GM18951 (cell line): ENCODE data around the gene VWF.
"Not testable (repeated sequence)": the region's sequence is repeated elsewhere in the genome, so short reads cannot be mapped to it uniquely, and the experiment has no call there.

ENCODE experiments used
- POLR2A ChIP-seq: IDR thresholded peaks from 4 replicates; pipeline ENCODE4 v1.6.1; 2011; ENCODE audit warnings: mild to moderate bottlenecking; ENCODE audit not compliant: insufficient read length, insufficient read depth; ENCODE audit errors: extremely low read depth
- in situ Hi-C: fragments of 300-500 bp; cut with MboI; formaldehyde crosslinking; loops from one replicate; pipeline ENCODE4 v1.12.0; 2022; ENCODE audit warnings: low sequenced_read_pairs, mixed read lengths, inconsistent platforms; ENCODE audit not compliant: unreplicated experiment

The VWF gene

GRCh38 chr12:6158749-6159148 lies 34.3 kb upstream of the VWF start:
- in situ Hi-C loops = no loop called here
- no peak for TF ChIP-seq POLR2A

- TF ChIP-seq POLR2A = no peak
- in situ Hi-C loops = no loop called here
Measured at GRCh38 chr12:6158255-6158654, 33.8 kb upstream of the VWF start.

GRCh38 chr12:6157482-6157881 lies 33.0 kb upstream of the VWF start:
- TF ChIP-seq POLR2A = no peak
- in situ Hi-C loops = no loop called here

- in situ Hi-C loops = no loop called here
- no peak for TF ChIP-seq POLR2A
Measured at GRCh38 chr12:6154730-6155459, 30.4 kb upstream of the VWF start.

- in situ Hi-C loops = not testable (repeated sequence)
Measured at GRCh38 chr12:6148722-6149121, 24.3 kb upstream of the VWF start.

- in situ Hi-C loops = no loop called here
- TF ChIP-seq POLR2A = no peak
Measured at GRCh38 chr12:6148061-6148460, 23.6 kb upstream of the VWF start.

- TF ChIP-seq POLR2A = no peak
- in situ Hi-C loops = no loop called here
Measured at GRCh38 chr12:6146951-6147350, 22.5 kb upstream of the VWF start.

- no peak for TF ChIP-seq POLR2A
- in situ Hi-C loops = no loop called here
Measured at GRCh38 chr12:6146509-6146908, 22.0 kb upstream of the VWF start.

GRCh38 chr12:6145564-6145963 lies 21.1 kb upstream of the VWF start:
- no peak for TF ChIP-seq POLR2A
- in situ Hi-C loops = no loop called here

- no peak for TF ChIP-seq POLR2A
- in situ Hi-C loops = no loop called here
Measured at GRCh38 chr12:6143303-6143675, 18.8 kb upstream of the VWF start.

- in situ Hi-C loops = not testable (repeated sequence)
Measured at GRCh38 chr12:6142368-6143302, 18.2 kb upstream of the VWF start.

GRCh38 chr12:6141731-6142367 lies 17.4 kb upstream of the VWF start:
- in situ Hi-C loops = not testable (repeated sequence)

- no peak for TF ChIP-seq POLR2A
- in situ Hi-C loops = no loop called here
Measured at GRCh38 chr12:6140651-6141447, 16.4 kb upstream of the VWF start.
